Muscle of arm (tissue), 12 donors: Measurements from ENCODE around the gene ZNF407. TPM values are rescaled to one million over a fixed set of nuclear protein-coding genes. Genes with fewer than 3 reads are reported as not detected.

Experiments used
- DNase-seq: peaks from one replicate; pipeline ENCODE4 v3.0.0-alpha.2; 2013
- polyA plus RNA-seq, 12 donors: library from polyadenylated mRNA; unstranded; fragments of 120-200 nt; gene quantifications; one replicate each; pipeline ENCODE4 v1.2.1, GENCODE V29; 2013; ENCODE audit not compliant: insufficient read length in 12 of 12

ZNF407 gene
- polyA plus RNA-seq, 12 donors, result 5.5 to 7.3 (median 6.4) TPM; not detected in 1

GRCh38 chr18:75000920-75001319, 403.2 kb downstream of the ZNF407 start:
- DNase-seq, result no peak

- no peak for DNase-seq
These were observed 405.4 kb downstream of the ZNF407 start for GRCh38 chr18:75003039-75003438.

GRCh38 chr18:75003764-75004690, 406.4 kb downstream of the ZNF407 start:
- DNase-seq, result no peak

GRCh38 chr18:75005626-75006025, 408.0 kb downstream of the ZNF407 start:
- no peak for DNase-seq

GRCh38 chr18:75008186-75008585, 410.5 kb downstream of the ZNF407 start:
- DNase-seq, result no peak

GRCh38 chr18:75009296-75009695, 411.6 kb downstream of the ZNF407 start:
- no peak for DNase-seq

DNA sequence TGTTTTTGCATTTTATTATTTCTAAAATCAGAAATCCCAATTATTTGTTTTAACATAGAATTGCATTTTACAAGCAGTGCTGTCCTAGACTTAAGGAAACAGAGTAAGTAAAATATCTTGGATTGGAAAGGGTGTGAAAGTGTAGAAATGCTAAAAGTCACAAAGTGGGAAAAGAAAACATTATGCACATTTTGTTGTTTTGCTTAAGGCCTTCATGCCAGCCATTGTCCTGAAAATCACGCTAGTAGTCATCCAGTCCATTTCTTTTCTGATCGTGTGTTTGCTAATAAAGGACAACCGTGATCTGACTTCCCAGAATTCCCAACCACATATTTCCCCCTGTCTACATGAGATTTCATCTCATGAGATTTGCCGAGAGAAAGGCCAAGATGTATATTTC, 412.2 kb downstream of the ZNF407 start:
- DNase-seq, result no peak

DNA sequence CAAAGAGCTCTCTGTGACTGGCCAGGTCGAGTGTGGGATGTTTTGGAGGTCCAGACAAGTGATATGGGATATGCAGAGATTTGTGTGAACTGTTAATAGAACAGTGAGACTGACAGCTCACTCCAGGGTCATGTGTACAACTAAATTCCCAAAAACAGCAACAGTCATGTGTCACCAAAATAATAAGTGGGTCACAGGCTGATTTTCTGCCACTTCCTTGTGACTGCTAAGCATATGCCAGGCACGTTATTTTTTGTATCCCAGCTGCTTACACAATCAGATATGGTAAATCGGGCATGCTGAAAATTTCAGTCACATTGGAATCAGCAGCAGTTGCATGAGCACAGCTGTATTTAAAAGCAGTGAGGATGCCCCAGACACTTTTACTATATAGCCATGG, 412.6 kb downstream of the ZNF407 start:
- no peak for DNase-seq

DNA sequence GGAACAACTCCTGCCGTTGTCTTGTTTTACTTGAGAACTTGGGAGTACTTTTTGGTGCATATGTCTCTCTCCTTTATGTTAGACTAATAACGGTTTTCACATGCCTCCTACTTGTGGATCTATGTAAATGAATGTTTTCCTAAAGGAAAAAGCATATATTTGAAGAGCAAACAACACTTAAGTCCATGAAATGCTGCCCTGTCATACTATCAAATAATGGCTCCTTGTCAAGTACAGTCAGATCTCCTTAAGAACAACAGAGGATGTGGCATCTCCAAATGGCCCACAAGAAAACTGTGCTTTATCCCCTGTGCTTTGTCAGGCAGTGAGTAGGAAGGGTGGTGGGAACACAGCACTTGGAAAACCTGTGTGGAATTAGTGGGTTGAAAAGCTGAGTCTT, 413.0 kb downstream of the ZNF407 start:
- DNase-seq, result no peak

GRCh38 chr18:75016025-75016717, 418.5 kb downstream of the ZNF407 start:
- DNase-seq, result no peak

DNA sequence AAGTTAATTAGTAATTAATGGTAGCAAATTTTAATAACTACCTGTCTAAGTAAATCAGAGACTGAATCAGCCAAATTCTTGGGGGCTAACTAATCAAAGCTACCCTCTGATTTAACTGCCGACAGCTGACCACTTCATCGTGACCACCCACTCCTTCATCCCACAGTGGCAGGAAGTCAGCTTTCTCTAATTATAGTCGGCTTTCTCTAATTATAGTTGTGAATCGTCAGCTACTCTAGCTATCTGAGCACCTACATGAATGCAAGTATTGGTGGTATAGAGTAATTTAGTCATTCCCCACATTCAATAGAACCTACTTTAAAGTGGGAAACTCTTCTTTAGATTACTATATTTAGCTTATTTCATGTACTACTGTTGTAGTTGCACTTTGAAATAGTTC, 425.8 kb downstream of the ZNF407 start:
- no peak for DNase-seq

- DNase-seq, result no peak
These were observed 427.2 kb downstream of the ZNF407 start for GRCh38 chr18:75024871-75025270.

DNA sequence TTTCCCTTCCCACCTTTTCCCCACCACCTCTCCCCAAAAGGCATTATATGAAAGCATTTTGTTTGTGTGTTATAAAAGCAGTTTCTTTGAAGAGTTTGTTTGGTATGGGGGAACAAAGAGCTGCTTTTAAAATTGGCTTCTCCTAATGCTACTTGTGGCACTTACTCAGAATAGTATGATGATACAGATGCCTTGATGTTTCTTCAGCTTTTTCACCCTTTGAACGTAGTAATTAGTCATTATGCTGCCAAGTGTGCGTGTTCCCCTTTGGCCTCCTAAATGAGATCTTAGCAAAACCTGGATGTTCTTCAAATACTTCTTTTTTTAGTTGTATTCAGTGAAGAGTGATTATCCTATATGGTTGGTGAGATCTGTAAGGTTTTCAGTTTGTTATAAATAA, 427.9 kb downstream of the ZNF407 start:
- DNase-seq, result no peak

GRCh38 chr18:75029481-75029880, 431.8 kb downstream of the ZNF407 start:
- no peak for DNase-seq

- no peak for DNase-seq
These were observed 434.1 kb downstream of the ZNF407 start for GRCh38 chr18:75031717-75032317.

DNA sequence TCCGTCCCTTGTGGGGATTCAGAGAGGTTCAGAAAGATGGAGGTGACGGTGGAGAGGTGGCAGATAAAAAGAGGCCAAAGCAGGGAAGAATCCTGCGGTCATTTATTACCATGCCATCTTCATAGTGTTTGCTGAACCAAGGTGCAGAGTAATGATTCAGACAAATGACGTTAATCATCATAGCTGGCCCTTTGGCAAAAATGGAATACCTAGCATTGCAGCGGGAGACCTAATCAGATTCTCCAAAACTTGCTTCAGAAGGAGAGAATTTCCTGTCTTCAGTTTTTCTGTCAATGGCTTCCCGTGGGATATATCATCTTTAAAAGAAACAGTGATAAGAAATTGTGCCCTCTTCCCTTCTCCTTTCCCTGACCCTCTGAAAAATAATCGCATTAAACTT, 435.8 kb downstream of the ZNF407 start:
- no peak for DNase-seq

DNA sequence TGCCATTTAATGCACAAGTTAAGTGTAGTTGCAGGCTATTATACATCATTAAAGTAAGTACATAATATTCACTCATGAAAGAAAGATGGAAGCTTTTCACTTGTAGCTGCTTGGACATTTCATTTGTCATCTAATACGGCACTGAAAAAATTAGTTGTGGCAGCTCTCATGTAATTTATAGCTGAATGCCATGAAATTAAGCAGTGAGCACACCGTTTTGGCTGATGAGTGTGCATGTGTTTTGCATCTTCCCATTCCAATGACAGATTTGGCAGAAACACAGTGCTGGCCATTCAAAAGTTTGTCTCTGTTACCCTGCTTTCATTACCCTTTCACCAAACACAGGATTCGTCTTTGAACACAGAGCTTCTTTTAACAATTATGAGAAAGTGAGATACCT, 437.3 kb downstream of the ZNF407 start:
- no peak for DNase-seq

DNA sequence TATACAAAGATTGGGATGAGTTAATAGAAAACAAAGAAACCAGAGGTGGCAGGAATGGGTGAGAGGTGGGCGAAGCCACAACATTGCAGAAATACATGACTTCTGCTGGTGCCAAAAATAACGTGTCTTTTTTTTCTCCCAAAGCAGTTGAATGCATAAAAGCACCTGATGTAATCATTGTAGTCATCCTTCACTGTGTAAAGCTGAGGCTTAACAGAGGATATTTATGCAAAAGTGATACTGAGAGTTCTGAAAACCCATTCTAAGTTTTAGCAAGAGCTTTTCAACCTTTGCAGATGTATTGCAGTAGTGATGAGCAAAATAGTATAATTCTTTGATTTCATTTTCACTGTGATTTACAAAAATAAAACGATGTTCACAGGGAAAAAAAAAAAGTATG, 438.3 kb downstream of the ZNF407 start:
- no peak for DNase-seq

DNA sequence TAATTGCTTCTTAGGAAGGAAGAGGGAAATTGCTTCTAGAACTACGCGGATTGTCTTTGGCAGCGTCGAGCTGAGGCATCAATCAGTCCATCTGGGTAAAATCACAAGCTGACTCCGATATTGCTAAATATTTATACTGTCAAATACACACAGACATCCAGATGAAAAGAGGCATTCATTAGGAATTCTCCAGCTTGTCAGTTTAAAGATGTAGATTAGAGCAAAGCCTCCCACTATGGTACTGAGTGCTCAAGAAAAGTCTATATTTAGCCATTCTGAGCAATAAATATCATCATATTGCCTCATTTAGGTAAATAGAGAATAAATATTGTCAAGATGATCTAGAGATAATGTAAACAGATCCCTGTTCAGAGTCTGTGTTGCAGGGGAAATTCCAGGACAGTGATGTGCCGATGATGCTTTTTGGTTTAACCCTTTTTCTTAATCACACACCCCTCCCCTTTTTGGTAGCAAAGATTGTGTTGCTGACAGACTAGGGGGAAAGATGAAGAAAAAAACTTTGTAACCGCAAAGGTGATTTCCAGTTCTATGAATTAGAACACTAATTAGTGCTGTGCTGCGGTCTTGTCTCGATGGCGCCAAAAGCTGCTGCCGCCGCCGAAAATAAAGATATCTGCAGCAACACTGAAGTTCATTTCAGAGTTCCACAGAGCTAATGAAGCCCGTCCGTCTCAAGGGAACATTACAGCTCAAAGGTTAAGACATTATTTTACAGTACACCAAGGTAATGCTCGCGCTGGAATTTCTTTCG, 439.4 kb downstream of the ZNF407 start:
- no peak for DNase-seq

- no peak for DNase-seq
These were observed 440.0 kb downstream of the ZNF407 start for GRCh38 chr18:75037689-75037955.

DNA sequence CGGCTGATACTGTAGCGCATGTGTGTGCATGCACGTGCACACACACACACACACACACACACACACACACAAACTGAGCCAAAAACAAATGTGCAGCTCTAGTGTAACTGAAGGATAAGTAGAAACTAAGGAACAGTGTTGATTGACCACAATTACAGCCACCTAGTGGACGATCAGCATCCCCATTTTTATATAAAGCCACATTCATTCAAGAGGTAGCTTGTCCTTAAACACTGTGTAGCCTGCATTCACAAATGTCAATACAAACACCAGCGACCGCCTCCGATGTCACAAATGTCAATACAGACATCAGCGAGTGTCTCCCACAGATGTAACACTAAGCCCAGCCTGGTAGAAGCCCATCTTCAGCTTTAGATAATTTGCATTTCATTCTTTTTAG, 443.9 kb downstream of the ZNF407 start:
- DNase-seq, result peak; percentile 14

DNA sequence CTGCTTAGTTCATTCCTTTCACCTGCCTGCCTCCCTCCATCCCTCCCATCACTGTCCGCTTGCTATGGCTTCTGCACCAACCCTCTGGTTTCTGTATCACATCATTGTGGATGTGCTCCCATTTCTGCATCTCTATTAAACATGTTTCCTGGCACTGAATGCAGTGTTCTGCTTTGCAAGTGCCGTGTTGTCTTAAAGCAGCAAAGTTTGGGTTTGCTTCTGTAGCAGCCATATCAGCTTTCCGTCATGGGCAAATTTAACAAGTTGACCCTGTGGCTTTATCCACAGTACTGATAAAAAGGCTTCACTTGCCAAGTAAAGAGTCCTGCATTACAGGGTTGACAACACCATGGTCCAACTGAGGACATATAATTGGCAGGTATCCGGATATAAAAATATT, 445.8 kb downstream of the ZNF407 start:
- no peak for DNase-seq
